Measurements from ENCODE around the gene GFPT2. TPM values are rescaled to one million over a fixed set of nuclear protein-coding genes. Genes with fewer than 3 reads are reported as not detected.

GFPT2 gene
- total and polyA plus RNA-seq, 8 donors: 5.2 to 17.6 (median 8.9) TPM

DNA sequence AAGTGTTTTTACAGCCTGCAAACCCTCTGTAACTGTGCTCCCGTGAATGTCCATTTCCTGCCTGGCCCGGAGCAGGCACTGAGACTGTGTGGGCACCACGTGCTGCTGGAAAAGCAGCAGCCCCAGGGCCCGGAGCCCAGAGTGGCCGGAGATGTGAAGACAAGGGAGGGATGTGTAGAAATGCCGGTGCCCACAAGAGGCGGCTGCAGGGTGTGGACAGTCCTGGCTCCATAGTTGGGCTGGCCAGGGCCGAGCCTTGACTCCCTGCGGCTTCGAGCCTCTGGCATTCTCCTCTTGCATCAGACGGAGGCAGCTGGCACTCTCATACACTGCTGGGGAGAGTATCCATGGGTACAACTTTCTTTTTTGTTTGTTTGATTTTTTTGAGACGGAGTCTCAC is 13.2 kb upstream of the GFPT2 start:
- TF ChIP-seq CTCF (IDR thresholded peaks at IDR 0.05): no peak
- no peak for ATAC-seq
- H3K27me3 ChIP-seq: no peaks in the 10 kb centered on the region
- no peaks in the 10 kb centered on the region for H3K4me1 ChIP-seq
- intact Hi-C loops (cut with DNase I): no loop called here
- H3K4me3 ChIP-seq: no peak overlapping the region
- no peaks in the 10 kb centered on the region for H3K36me3 ChIP-seq
- no peak overlapping the region for H3K27ac ChIP-seq
- no peak for DNase-seq
- no peaks in the 10 kb centered on the region for H3K9me3 ChIP-seq

DNA sequence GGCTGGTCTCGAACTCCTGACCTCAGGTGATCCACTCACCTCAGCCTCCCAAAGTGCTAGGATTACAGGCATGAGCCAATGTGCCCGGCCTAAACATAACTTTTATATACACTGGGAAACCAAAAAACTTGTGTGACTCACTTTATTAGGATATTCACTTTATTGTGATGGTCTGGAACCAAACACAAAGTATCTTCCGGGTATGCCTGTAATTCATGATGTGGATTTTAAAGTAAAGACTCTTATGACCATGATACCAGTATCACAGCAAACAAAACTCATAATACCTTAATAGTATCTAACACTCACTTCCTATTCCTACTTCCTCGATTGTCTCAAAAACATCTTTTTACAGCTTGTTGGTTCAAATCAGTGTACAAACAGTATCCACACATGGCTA is 12.7 kb upstream of the GFPT2 start:
- intact Hi-C loops (cut with DNase I): no loop called here
- no peak for DNase-seq
- no peaks in the 10 kb centered on the region for H3K27me3 ChIP-seq
- no peaks in the 10 kb centered on the region for H3K9me3 ChIP-seq
- no peak overlapping the region for H3K27ac ChIP-seq
- no peak for TF ChIP-seq CTCF (IDR thresholded peaks at IDR 0.05)
- no peak for ATAC-seq
- H3K36me3 ChIP-seq: no peaks in the 10 kb centered on the region
- no peaks in the 10 kb centered on the region for H3K4me1 ChIP-seq
- H3K4me3 ChIP-seq: no peak overlapping the region

GRCh38 chr5:180364306-180364856 is 11.2 kb upstream of the GFPT2 start:
- H3K4me3 ChIP-seq: no peak overlapping the region
- H3K27me3 ChIP-seq: no peaks in the 10 kb centered on the region
- intact Hi-C loops (cut with DNase I): no loop called here
- H3K9me3 ChIP-seq: no peaks in the 10 kb centered on the region
- no peak for ATAC-seq
- no peak for DNase-seq
- no peaks in the 10 kb centered on the region for H3K4me1 ChIP-seq
- TF ChIP-seq CTCF (IDR thresholded peaks at IDR 0.05): no peak
- H3K36me3 ChIP-seq: no peaks in the 10 kb centered on the region
- no peak overlapping the region for H3K27ac ChIP-seq

GRCh38 chr5:180360078-180360957 is 7.2 kb upstream of the GFPT2 start:
- H3K9me3 ChIP-seq: no peaks in the 10 kb centered on the region
- DNase-seq (peak in 1 of 4 donors; percentile 30), ATAC-seq (no peak)
- H3K27ac ChIP-seq: no peak overlapping the region
- intact Hi-C loops (cut with DNase I): no loop called here
- peaks cover 0 to 18% of the 10 kb centered on the region in 2 donors for H3K27me3 ChIP-seq
- H3K36me3 ChIP-seq: no peaks in the 10 kb centered on the region
- no peak overlapping the region for H3K4me3 ChIP-seq
- H3K4me1 ChIP-seq: no peaks in the 10 kb centered on the region
- TF ChIP-seq CTCF (IDR thresholded peaks at IDR 0.05): no peak

DNA sequence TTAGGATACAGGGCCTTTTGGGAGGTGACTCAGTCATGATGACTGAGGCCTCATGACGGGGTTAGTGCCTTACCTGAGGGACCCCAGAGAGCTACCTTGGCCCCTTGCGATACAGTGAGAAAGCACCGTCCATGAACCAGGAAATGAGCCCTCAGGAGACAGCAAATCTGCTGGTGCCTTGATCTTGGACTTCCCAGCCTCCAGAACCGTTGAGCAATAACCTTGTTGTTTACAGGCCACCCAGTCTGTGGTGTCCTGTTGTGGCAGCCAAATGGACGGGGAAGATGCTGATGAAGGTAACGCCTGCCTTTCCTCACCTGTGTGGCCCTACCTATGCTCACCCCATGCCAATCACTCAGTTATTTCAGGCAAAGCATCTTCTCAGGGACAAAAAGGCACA is 5.6 kb upstream of the GFPT2 start:
- intact Hi-C loops (cut with DNase I): no loop called here
- Histone ChIP-seq H3K9me3 (no peaks in the 10 kb centered on the region), H3K36me3 (no peaks in the 10 kb centered on the region), H3K4me3 (no peak overlapping the region), H3K4me1 (peaks cover 0 to 4% of the 10 kb centered on the region in 2 donors), H3K27me3 (peaks cover 9 to 34% of the 10 kb centered on the region in 2 donors), H3K27ac (no peak overlapping the region)
- ATAC-seq (no peak), DNase-seq (no peak)
- no peak for TF ChIP-seq CTCF (IDR thresholded peaks at IDR 0.05)
